ENCODE results near the gene ZC3H4. TPM values are rescaled to one million over a fixed set of nuclear protein-coding genes. Genes with fewer than 3 reads are reported as not detected.
"Not testable (repeated sequence)": the region's sequence is repeated elsewhere in the genome, so short reads cannot be mapped to it uniquely, and the experiment has no call there.

The ZC3H4 gene
- total RNA-seq, 2 donors from 2014 or later = 21.9 to 26.0 TPM

- Histone ChIP-seq H3K27me3 (replicated peaks; ENCODE audit: insufficient read depth) (no peaks in the 10 kb centered on the region), H3K4me3 (no peak overlapping the region), H3K4me1 (ENCODE audit: control insufficient read depth in 1 of 2, low read depth in 2 of 2) (no peaks in the 10 kb centered on the region), H3K9me3 (no peaks in the 10 kb centered on the region), H3K27ac (no peak overlapping the region), H3K36me3 (peaks cover 28% of the 10 kb centered on the region)
- TF ChIP-seq CTCF (IDR thresholded peaks at IDR 0.05) = no peak
- DNase-seq (ENCODE audit: low spot score) (no peak), ATAC-seq (ENCODE audit: insufficient number of reproducible peaks, low FRiP score, low read depth) (no peak)
Measured at GRCh38 chr19:47143322-47144073, 29.9 kb upstream of the ZC3H4 start.

- no peak overlapping the region for H3K27ac ChIP-seq
- no peaks in the 10 kb centered on the region for H3K27me3 ChIP-seq (replicated peaks; ENCODE audit: insufficient read depth)
- no peak for ATAC-seq (ENCODE audit: insufficient number of reproducible peaks, low FRiP score, low read depth)
- H3K9me3 ChIP-seq = no peaks in the 10 kb centered on the region
- H3K36me3 ChIP-seq = peaks cover 28% of the 10 kb centered on the region
- H3K4me3 ChIP-seq = no peak overlapping the region
- TF ChIP-seq CTCF (IDR thresholded peaks at IDR 0.05) = no peak
- DNase-seq (ENCODE audit: low spot score) = no peak
- H3K4me1 ChIP-seq (ENCODE audit: control insufficient read depth in 1 of 2, low read depth in 2 of 2) = no peaks in the 10 kb centered on the region
Measured at GRCh38 chr19:47142779-47143178, 29.2 kb upstream of the ZC3H4 start.

GRCh38 chr19:47141695-47142094 is 28.1 kb upstream of the ZC3H4 start:
- no peak for DNase-seq (ENCODE audit: low spot score)

GRCh38 chr19:47141252-47141651 is 27.7 kb upstream of the ZC3H4 start:
- not testable (repeated sequence) for H3K9me3 ChIP-seq; H3K4me1 ChIP-seq (ENCODE audit: control insufficient read depth in 1 of 2, low read depth in 2 of 2); ATAC-seq (ENCODE audit: insufficient number of reproducible peaks, low FRiP score, low read depth); H3K27me3 ChIP-seq (replicated peaks; ENCODE audit: insufficient read depth); DNase-seq (ENCODE audit: low spot score); H3K4me3 ChIP-seq; H3K27ac ChIP-seq
- H3K36me3 ChIP-seq = peaks cover 23% of the 10 kb centered on the region

More at GRCh38 chr19:47141695-47142094, 28.1 kb upstream of the ZC3H4 start:
- Histone ChIP-seq H3K27me3 (replicated peaks; ENCODE audit: insufficient read depth) (no peaks in the 10 kb centered on the region), H3K9me3 (no peaks in the 10 kb centered on the region), H3K36me3 (peaks cover 27% of the 10 kb centered on the region), H3K27ac (no peak overlapping the region), H3K4me3 (no peak overlapping the region), H3K4me1 (ENCODE audit: control insufficient read depth in 1 of 2, low read depth in 2 of 2) (no peaks in the 10 kb centered on the region)
- no peak for ATAC-seq (ENCODE audit: insufficient number of reproducible peaks, low FRiP score, low read depth)
- no peak for TF ChIP-seq CTCF (IDR thresholded peaks at IDR 0.05)

GRCh38 chr19:47135156-47135555 is 21.6 kb upstream of the ZC3H4 start:
- peaks cover 6 to 16% of the 10 kb centered on the region in 2 donors for H3K4me1 ChIP-seq (ENCODE audit: control insufficient read depth in 1 of 2, low read depth in 2 of 2)
- no peak overlapping the region for H3K4me3 ChIP-seq
- DNase-seq (ENCODE audit: low spot score) (no peak), ATAC-seq (ENCODE audit: insufficient number of reproducible peaks, low FRiP score, low read depth) (no peak)
- H3K9me3 ChIP-seq = no peaks in the 10 kb centered on the region
- TF ChIP-seq CTCF (IDR thresholded peaks at IDR 0.05) = no peak
- no peaks in the 10 kb centered on the region for H3K27me3 ChIP-seq (replicated peaks; ENCODE audit: insufficient read depth)
- H3K36me3 ChIP-seq = no peaks in the 10 kb centered on the region
- no peak overlapping the region for H3K27ac ChIP-seq

GRCh38 chr19:47134545-47134944 is 21.0 kb upstream of the ZC3H4 start:
- Histone ChIP-seq H3K9me3 (no peaks in the 10 kb centered on the region), H3K36me3 (no peaks in the 10 kb centered on the region), H3K4me3 (no peak overlapping the region), H3K27ac (no peak overlapping the region), H3K4me1 (ENCODE audit: control insufficient read depth in 1 of 2, low read depth in 2 of 2) (peaks cover 6 to 16% of the 10 kb centered on the region in 2 donors), H3K27me3 (replicated peaks; ENCODE audit: insufficient read depth) (no peaks in the 10 kb centered on the region)
- TF ChIP-seq CTCF (IDR thresholded peaks at IDR 0.05) = no peak
- DNase-seq (ENCODE audit: low spot score) (no peak), ATAC-seq (ENCODE audit: insufficient number of reproducible peaks, low FRiP score, low read depth) (no peak)

Data from thoracic aorta (tissue), 2 donors.